ENCODE results near the gene DDX5.
A peak's percentile ranks its signal among the peaks of the same experiment; 100 is the strongest.
"Not testable (repeated sequence)": the region's sequence is repeated elsewhere in the genome, so short reads cannot be mapped to it uniquely, and the experiment has no call there.

The DDX5 gene

GRCh38 chr17:64506576-64507412 is 705 bp upstream of the DDX5 start, which contains the start of gene CEP95:
CEP95 (plus strand) TSS chr17:64506977; CDS start chr17:64507098, 121 bp downstream.
- peak; percentile 96 for DNase-seq

DNA sequence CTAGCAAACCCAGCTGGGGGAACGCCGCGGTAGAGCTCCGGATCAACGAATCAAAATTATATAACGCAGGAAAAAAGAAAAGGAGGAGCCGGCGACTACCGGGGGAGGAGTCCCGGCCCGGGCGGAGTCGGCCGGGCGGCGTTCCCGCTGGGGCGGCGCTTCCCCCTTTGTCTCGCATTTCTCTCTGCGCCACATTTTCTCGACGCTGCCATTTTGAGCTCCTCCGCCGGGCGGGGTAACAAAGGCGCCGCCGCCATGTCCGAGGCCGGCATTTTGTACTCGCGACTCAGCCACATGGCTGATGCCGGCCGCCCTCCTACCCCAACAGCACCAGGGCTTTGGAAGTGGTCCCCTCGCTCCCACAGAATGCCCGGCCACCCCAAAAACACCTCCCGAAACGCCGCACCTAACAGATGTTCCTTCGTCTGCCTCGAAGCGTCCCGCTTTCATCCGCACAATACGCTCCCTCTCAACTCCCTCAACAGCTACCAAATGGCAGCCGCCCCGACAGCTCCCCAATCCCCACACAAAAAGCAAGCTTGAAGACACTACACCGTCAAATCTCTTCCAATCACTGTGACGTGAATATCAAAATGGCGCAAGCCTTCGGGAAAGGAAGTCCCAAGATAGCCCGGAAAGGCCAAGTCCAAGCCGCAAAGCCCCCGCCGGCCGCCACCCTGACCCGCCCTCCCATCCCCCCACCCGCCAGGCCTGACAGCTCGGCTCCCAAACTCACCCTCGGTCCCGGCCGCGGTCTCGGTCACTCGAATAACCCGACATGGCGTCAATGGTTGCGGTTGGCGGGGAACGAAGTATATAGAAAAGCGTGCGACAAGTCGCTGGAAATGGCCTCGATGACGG is 519 bp downstream of the DDX5 start:
- DNase-seq = peak; percentile 36

GRCh38 chr17:64504769-64505339 is 1.2 kb downstream of the DDX5 start:
- DNase-seq = no peak

- no peak for DNase-seq
These were observed 2.0 kb downstream of the DDX5 start for GRCh38 chr17:64503821-64504768.

DNA sequence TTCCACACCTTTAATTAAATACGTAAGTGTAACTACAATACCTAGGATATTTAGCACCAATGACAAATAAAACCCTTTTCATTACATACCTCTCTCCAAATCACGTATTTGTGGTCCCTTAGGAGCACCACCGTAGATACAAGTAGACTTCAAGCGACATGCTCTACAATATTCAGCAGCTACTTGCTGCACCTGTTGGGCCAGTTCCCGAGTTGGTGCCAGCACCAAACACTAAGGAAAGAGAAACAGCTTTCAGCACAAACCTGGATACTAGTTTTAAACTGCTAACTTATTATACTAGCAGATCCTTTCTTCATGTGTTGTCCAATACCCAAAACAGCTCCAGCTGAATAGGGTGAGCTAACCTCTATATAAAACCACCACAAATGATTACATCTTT is 2.7 kb downstream of the DDX5 start:
- DNase-seq = no peak

DNA sequence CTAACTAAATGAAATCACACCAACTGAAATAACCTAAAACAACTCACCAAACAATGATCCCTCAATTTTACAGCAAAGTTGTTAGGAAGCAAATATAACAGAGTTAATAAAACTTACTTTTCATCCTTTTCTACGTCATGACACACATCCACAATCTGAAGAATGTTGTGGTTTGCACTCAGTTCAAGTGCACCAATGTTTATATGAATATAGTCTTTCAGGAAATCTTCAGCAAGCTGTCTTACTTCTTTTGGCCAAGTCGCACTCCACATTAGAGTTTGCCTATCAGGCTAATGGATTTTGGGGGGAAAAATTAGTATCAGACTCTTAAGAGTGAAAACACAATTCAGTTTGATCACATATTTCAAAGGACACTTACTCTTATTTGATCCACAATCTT is 3.3 kb downstream of the DDX5 start:
- no peak for DNase-seq

DNA sequence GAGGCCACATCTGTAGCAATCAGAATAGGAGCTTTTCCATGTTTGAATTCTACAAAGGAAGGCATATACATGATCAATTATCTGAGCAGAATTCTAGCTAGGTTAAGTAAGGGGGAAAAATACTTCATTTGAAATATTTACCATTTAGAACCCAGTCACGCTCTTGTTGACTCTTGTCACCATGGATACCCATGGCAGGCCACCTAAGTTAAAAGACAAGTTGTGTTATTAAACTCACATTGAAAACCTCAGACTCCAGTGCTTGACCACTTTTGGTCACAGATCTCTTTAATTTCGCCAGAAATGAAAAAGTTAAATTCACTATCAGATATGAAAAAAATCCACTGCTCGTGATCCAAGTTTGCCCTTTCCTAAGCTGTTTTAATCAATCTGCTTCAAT is 4.1 kb downstream of the DDX5 start:
- DNase-seq = no peak

GRCh38 chr17:64500862-64501765 is 5.0 kb downstream of the DDX5 start:
- DNase-seq = no peak

- no peak for DNase-seq
These were observed 5.6 kb downstream of the DDX5 start for GRCh38 chr17:64500487-64500859.

DNA sequence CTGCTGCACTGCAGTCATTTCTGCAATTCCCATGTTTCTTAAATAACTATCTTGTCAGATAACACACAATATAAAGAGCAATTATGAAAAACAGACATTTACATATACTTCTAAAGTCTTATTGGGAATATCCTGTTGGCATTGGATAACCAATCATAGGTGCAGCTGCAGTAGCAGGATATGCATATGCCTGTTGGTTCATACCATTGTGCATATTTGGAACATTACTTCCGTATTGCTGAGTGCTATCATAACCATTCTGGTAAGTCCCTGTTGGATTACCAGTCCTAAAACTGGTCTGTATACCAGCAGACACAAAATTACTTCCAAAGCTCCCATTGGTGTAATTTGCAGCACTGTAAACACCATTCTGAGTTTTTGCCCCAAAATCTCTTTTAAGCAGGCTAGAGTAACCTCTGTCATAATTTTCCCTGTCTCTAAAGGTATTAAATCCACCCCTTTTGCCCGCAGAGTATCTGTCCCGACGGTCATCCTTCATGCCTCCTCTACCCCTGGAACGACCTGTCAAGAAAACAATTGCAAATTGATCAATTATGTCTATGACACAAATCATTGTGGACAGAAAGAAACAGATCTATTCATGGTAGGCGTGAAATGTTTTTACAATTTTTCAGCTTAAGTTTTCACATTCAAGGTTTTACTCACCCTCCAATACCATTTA is 6.1 kb downstream of the DDX5 start:
- DNase-seq = no peak

DNA sequence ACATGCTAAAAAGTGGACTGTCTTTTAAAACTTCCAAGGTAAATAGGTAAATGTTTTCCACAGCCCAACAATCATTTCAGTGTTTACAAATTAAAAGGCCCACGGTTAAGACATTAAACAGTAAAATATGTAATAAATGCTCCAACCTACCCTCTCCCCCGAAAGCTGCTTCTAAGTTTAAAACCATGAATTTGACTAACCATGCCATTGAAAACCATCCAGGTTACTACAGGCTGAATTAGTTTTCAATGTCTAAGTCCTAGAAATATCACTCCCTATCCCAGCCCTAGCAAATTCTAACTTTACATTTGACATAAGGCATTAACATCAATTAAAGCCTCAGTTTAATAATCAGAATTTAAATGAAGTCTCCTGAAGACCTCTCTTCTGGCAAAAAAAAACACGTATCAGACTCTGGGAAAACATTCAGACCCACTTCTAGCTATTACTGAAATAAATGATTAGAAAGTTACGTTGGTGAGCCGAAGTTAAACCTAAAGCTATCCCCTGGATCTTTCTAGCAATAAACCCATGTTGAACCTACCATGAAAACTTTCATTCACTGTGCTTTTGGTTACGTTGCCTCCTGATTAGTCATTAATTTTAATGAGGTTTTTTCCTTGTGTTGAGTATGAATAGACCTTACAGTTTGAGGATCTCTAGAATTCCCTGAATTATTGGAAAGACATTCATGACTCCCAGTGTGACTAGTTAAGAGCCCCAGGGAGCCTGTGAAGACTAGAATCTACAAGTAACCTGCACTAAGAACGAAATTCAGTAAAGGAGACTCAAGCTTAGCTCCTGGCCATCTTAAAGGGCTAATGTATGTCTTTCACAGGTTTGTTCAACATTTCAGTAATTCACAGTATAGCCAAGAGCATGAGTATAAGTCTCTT is 7.5 kb downstream of the DDX5 start:
- no peak for DNase-seq

DNA sequence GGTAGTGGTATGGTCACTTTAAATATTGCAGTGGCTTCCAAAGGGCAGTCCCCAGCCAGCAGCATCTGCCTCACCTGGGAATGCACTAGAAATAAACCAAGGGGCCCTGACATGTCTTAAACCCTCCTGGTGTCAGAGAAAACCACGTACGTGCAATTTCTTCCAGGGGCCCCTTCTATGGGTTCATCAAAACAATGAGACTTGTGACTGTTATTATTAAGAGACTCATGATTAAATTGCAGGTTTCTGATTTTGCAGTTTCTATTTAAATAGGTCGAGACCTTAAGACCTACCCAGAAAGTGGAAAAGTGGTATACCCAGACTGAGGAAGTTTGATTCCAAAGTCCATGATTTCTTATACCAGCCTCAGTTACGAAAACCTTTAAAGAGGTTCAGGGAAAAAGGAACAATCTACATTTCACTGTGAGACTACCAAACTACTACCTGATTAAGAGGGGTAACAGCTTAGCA is 8.5 kb downstream of the DDX5 start:
- no peak for DNase-seq

GRCh38 chr17:64496786-64497564 is 9.1 kb downstream of the DDX5 start, which contains the start of gene POLG2:
POLG2 (minus strand) TSS chr17:64497054; CDS start chr17:64496968, 86 bp downstream.
- peak; percentile 71 for DNase-seq

GRCh38 chr17:64496348-64496785 is 9.7 kb downstream of the DDX5 start:
- DNase-seq = no peak

DNA sequence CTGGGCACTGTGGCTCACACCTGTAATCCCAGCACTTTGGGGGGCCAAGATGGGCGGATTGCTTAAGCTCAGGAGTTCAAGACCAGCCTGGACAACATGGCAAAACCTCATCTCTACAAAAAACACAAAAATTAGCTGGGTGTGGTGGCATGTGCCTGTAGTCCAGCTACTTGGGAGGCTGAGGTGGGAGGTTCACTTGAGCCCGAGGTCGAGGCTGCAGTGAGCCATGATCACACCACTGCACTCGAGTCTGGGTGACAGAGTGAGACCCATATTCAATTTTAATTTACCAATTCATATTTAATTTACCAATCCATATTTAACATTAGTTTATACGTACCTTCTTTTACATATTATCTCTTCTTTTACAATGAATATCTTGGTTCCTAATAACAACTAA is 10.8 kb downstream of the DDX5 start:
- not testable (repeated sequence) for DNase-seq

GRCh38 chr17:64494121-64494520 is 12.0 kb downstream of the DDX5 start:
- no peak for DNase-seq

DNA sequence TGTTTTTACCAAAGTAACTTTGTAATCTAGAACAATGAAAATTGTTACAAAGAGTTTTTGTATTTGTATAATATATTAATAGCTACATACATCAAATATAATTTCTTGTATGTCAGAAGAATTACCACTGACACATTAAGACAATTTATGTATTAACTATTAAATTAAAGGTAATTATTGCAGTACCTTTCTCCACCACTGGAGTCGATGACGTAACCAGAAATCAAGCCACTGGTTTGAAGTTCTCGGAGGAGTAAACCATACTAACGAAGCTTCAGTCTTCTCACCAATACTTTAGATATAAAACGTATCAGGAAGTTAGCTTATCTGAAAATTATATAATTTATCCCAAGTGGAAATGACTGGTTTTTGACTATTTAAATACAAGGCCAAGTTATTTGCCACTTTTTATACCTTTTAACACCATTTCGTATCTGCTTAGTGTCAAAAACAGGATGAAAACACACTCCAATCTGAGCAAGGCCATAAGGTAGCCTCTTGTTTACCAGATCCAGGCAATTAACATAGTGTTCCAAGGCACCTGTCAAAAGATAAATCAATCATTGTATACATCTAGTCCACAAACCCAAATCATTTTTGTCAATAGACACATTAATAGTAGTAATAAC is 13.5 kb downstream of the DDX5 start:
- no peak for DNase-seq

DNA sequence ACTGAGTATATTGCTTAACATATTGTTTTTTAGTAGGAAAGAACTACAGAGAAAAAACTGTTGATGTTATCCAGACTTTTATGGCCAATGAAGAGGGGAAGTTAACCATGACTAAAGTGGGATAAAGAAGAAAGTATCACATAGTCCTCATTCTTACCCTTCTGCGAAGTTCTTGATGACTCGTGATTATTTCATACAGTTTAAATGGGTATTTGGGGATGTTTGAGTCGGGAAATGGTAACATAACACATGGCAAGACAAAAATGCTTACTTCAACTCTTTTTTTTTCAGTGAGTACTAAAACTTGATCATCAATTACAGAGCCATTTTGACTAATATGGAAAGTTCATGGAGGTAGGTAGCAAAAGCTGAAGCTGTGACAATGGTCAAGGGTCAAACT is 14.1 kb downstream of the DDX5 start:
- DNase-seq = no peak
